Suprapubic skin (tissue), 3 donors: ENCODE measurements around the gene PPP4R3C.

ENCODE experiments used
- POLR2AphosphoS5 ChIP-seq, 3 donors: sonication (generic); formaldehyde crosslinking; IDR thresholded peaks; one replicate each; pipeline ENCODE4 v1.6.1; 2017; ENCODE audit warnings: antibody characterized with exemption in 3 of 3
- TF ChIP-seq, protein P1 (sequence below), 2 donors: fragments of 200-600 bp in 1 of 2; fragments of 450-650 bp in 1 of 2; sonication (generic) in 1 of 2; IDR thresholded peaks; one replicate each; pipeline ENCODE4 v1.5.1; 2016 to 2019; ENCODE audit warnings: antibody characterized with exemption in 2 of 2, mild to moderate bottlenecking in 1 of 2, moderate library complexity in 1 of 2

DNA sequence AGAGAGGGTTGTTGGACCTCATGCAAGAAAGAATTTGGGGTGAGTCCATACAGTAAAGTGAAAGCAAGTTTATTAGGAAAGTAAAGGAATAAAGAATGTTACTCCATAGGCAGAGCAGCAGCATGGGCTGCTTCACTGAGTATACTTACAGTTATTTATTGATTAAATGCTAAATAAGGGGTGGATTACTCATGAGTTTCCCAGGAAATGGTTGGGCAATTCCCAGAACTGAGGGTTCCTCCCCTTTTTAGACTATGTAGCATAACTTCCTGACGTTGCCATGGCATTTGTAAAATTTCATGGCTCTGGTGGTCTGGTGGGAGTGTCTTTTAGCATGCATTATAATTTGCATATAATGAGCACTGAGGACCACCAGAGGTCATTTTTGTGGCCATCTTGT is 16.7 kb downstream of the PPP4R3C start:
- TF ChIP-seq, protein P1, sequence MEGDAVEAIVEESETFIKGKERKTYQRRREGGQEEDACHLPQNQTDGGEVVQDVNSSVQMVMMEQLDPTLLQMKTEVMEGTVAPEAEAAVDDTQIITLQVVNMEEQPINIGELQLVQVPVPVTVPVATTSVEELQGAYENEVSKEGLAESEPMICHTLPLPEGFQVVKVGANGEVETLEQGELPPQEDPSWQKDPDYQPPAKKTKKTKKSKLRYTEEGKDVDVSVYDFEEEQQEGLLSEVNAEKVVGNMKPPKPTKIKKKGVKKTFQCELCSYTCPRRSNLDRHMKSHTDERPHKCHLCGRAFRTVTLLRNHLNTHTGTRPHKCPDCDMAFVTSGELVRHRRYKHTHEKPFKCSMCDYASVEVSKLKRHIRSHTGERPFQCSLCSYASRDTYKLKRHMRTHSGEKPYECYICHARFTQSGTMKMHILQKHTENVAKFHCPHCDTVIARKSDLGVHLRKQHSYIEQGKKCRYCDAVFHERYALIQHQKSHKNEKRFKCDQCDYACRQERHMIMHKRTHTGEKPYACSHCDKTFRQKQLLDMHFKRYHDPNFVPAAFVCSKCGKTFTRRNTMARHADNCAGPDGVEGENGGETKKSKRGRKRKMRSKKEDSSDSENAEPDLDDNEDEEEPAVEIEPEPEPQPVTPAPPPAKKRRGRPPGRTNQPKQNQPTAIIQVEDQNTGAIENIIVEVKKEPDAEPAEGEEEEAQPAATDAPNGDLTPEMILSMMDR (IDR thresholded peaks at IDR 0.05) = no peak
- TF ChIP-seq POLR2AphosphoS5 (IDR thresholded peaks at IDR 0.05) = no peak
